Epithelial cell of proximal tubule (primary cell): ENCODE measurements around the gene DST. TPM values are rescaled to one million over a fixed set of nuclear protein-coding genes. Genes with fewer than 3 reads are reported as not detected.

ENCODE experiments used
- DNase-seq: peaks from one replicate; pipeline ENCODE4 v3.0.0-alpha.2; 2011; ENCODE audit warnings: low read depth
- H3K4me3 ChIP-seq: 2 replicates; pipeline ENCODE4 v1.5.1; 2011; ENCODE audit warnings: low read depth, mild to moderate bottlenecking, low read length
- CTCF ChIP-seq: conservative IDR thresholded peaks from 2 replicates; pipeline ENCODE4 v1.5.1; 2012; ENCODE audit warnings: low read depth, mild to moderate bottlenecking, low read length
- total RNA-seq: library from RNA; depleted of rRNA; stranded (reverse); fragments of >200 nt; gene quantifications from 2 replicates; pipeline ENCODE4 v1.2.3, GENCODE V29; 2015

DST gene
- 75.8 and 97.7 TPM in 2 replicates for total RNA-seq

- TF ChIP-seq CTCF: no peak
- no peak for DNase-seq
- H3K4me3 ChIP-seq: no peak within 1 kb of the TSS
Measured at GRCh38 chr6:56642366-56643261, at the start of gene DST. TSS of gene DST (minus strand) at chr6:56642889.

GRCh38 chr6:56691814-56692213 is 49.1 kb upstream of the DST start:
- no peak for TF ChIP-seq CTCF
- peak overlapping the region; percentile 46 for H3K4me3 ChIP-seq
- no peak for DNase-seq

GRCh38 chr6:56691286-56691595 is 48.6 kb upstream of the DST start:
- H3K4me3 ChIP-seq: peak overlapping the region; percentile 46
- no peak for TF ChIP-seq CTCF

GRCh38 chr6:56690519-56691285 is 48.0 kb upstream of the DST start:
- DNase-seq: peak; percentile 59
- peak overlapping the region; percentile 46 for H3K4me3 ChIP-seq
- TF ChIP-seq CTCF: no peak

More at GRCh38 chr6:56691286-56691595, 48.6 kb upstream of the DST start:
- no peak for DNase-seq

GRCh38 chr6:56689663-56690062 is 47.0 kb upstream of the DST start:
- no peak overlapping the region for H3K4me3 ChIP-seq
- no peak for TF ChIP-seq CTCF
- DNase-seq: no peak

- no peak for TF ChIP-seq CTCF
- no peak overlapping the region for H3K4me3 ChIP-seq
- no peak for DNase-seq
Measured at GRCh38 chr6:56689114-56689513, 46.4 kb upstream of the DST start.
